Stromal cell of bone marrow (primary cell): ENCODE data around the gene TYRO3.

Source experiments
- DNase-seq: peaks from one replicate; pipeline ENCODE4 v3.0.0-alpha.2; 2012; ENCODE audit warnings: low read depth

TYRO3 gene

GRCh38 chr15:41558400-41559238 lies at the start of gene TYRO3:
Gene TYRO3, plus strand, starts transcription at chr15:41559212. Its CDS starts 46 bp downstream, at chr15:41559258.
- DNase-seq, result no peak

- no peak for DNase-seq
These were observed 48.3 kb upstream of the TYRO3 start for GRCh38 chr15:41510728-41511127.

DNA sequence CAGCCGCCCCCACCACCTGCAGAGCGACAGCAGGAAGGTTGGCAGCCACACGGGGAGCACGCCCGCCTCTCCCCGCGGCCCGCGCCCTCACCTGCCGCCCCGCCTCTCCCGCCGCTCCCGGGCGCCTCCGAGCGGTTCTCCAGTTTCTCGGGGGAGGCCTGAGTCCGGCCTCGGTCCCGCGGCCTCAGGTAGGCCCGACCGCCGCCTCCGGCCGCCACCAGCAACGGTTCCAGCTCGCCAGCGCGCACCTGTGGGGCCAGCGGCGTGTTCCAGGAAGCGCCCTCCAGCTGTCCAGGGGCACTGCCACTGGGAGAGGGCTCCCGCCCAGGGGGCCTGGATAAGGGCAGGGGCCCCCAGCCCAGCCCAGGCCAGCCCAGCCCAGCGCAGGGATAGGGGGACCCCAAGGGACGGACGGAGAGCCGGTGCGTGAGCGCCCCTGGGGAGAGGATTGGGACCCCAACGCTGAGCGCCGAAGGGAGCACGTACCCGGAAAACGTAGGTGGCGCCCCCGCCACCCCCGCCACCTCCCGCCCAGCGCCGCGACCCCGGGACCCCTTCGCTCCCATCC lies 47.6 kb upstream of the TYRO3 start:
- DNase-seq, result no peak

DNA sequence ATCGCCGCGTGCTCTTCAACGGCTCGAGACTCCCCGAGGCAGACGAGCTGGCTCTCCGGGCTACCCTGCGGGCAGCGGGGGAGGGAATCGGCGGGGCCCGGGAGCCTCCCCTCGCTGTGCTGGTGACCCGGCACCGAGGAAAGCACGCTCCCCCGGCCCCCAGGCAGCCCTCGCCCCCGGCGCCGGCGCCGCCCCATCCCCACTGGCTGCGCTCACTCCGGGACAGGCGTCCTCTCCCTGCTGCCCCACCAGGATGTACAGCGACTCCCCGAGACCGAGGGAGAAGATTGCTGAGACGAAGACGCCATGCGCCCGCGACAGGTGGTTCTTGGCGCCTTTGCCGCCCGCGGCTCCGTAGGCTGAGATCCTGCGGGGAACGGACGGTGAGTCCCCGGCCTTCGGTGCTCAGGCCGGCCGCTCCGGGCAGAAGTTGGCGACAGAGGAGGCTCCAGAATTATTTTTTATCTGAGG lies 47.1 kb upstream of the TYRO3 start:
- no peak for DNase-seq

- no peak for DNase-seq
These were observed 46.5 kb upstream of the TYRO3 start for GRCh38 chr15:41512512-41512939.

DNA sequence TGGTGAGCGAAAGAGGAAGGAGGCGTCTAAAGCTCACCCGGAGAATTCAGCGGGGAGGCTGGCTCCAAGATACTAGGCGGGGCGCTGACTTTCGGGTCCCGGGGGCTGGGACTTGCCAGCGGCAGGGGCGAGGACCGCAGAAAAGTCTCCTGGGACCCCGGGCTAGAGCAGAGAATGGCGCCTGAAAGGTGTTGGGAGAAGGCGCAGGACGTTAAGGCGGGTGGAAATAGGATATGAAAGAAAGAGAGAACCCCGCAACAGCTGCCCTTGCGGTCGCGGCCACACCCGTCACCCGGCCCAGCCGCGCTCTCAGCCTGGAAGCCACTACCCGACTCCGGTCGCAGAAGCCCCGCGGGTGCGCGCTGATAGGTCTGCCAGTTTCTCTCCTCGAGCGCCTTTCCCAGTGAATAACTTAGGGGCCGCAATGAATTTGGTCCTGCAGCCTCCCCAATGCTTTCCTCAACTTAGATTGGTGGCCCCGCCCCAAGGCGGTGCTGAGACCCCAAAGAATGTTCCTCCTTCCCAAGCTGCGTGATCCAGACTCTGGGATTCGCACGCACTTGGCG lies 46.0 kb upstream of the TYRO3 start:
- DNase-seq, result no peak

DNA sequence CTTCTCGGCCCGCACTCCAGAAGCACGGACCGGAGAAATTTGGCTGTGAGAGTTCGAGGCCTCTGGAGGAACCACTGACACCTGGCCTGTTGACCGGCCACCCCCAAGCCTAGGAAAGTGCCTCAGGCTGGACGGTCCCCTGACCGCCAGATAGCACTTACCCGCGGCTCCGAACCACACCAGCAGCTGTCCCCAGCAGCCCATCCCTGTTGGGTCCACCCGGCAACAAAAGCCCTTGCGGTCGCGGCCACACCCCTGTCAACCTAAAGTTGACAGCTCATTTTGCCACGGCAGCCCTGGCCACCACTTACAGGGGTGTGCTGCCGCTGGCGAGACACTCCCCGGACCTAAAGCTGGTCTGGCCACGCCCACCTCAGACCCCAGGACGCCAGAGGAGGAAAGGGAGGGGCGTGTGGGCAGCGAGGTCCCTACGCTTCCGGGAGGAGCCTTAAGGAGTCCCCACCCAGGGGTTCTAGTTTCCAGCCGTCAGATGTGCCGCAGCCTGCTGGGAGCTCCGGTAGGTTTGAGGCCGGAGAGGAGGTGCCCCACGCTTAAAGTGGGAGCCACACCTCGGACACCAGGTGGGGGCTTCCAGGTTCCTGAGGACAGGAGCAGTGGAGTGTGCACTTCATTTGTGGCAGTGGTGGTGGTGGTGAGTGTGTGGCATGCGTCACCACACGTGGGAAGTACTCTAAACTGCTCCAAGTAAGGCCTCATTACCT lies 45.3 kb upstream of the TYRO3 start, which contains the start of gene LTK:
Gene LTK (minus strand): TSS at position 322 of the 722 bp plus-strand sequence. CDS start 118 bp downstream, at position 204.
- DNase-seq, result no peak

- no peak for DNase-seq
These were observed 41.0 kb upstream of the TYRO3 start for GRCh38 chr15:41517895-41518449.

DNA sequence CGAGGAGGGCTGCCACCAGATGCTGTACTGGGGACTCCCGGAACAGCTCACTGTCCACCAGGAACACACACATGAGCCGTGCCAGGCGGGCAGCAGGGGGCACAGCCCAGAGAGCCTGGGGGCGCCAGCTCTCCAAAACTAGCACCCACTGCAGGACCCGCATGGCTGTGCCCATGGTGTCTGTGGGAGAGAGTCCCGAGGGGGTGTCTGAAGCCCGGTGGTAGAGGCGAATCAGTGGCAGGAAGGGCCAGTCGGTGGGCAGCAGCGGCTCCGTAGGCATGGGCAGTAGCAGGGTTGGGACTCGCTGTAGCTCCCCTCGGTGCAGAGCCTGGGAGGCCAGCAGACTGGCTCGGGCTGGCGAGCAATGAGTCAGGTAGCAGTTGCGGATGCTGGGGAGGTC lies 38.4 kb upstream of the TYRO3 start:
- no peak for DNase-seq

GRCh38 chr15:41521614-41522013 lies 37.4 kb upstream of the TYRO3 start:
- no peak for DNase-seq

GRCh38 chr15:41523097-41523496 lies 35.9 kb upstream of the TYRO3 start:
- no peak for DNase-seq

DNA sequence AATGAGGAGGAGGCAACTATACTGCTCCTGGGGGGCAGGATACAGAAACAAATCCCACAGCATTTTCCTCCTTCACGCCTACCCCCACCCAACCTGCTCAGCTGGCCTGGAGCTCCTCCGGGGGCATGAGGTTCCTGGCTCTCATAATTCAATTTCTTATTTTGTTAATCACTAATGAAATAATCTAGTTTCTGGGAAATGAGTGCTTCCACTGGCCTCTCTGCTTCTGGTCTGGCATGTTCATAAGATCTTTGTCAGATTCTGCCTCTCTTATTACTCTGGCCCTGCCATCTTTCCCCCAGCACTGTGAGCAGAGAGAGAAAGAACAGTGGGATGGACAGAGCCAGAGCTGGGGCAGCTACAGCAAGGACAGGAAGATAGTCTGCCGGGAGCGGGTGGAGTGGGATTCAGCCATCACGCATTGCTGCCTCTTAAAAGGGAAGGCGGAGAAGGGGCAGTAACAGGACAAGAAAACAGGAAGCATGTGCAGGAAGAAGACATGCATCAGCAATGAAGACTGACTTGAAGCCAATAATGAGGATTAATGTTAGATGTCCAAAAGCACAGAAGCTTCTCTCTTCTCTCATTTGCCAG lies 28.6 kb upstream of the TYRO3 start:
- no peak for DNase-seq

DNA sequence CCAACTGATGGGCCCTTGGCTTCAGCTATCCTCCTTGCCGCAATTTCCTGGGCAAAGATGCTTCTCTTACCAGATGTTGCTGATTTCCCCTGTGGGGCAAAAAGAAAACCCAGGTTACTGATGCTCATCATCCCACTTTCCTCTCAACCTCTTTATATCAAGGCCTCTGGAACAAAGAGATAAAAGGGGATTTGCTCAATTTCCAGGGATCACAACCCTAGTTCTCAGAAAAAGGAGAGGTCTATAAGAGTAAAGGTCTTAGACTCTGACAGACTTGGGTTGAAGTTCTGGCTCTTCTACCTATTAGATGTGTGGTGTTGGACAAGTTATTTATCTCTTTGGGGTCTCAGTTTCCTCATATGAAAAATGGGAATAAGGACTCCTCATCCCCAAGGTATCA lies 23.5 kb upstream of the TYRO3 start:
- DNase-seq, result no peak

- DNase-seq, result no peak
These were observed 22.1 kb upstream of the TYRO3 start for GRCh38 chr15:41536866-41537265.

- no peak for DNase-seq
These were observed 15.5 kb upstream of the TYRO3 start for GRCh38 chr15:41543521-41543870.

GRCh38 chr15:41544650-41545015 lies 14.4 kb upstream of the TYRO3 start:
- DNase-seq, result no peak

DNA sequence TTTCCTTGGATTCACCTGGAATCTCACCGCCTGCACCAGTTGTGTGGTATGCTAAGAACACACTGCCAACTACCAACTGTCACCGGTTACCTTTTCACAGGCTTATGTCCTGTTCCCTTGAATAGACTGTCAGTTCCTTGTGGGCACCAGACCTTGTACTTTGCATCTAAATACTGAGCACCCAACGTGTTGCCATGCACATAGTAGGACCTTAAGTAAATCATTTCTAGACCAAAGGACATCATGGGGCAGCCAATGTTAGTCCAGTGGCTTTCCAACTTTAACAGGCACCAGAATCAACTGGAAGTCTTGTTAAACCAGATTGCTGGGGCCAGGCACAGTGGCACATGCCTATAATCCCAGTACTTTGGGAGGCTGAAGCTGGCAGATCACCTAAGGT lies 13.8 kb upstream of the TYRO3 start:
- no peak for DNase-seq

DNA sequence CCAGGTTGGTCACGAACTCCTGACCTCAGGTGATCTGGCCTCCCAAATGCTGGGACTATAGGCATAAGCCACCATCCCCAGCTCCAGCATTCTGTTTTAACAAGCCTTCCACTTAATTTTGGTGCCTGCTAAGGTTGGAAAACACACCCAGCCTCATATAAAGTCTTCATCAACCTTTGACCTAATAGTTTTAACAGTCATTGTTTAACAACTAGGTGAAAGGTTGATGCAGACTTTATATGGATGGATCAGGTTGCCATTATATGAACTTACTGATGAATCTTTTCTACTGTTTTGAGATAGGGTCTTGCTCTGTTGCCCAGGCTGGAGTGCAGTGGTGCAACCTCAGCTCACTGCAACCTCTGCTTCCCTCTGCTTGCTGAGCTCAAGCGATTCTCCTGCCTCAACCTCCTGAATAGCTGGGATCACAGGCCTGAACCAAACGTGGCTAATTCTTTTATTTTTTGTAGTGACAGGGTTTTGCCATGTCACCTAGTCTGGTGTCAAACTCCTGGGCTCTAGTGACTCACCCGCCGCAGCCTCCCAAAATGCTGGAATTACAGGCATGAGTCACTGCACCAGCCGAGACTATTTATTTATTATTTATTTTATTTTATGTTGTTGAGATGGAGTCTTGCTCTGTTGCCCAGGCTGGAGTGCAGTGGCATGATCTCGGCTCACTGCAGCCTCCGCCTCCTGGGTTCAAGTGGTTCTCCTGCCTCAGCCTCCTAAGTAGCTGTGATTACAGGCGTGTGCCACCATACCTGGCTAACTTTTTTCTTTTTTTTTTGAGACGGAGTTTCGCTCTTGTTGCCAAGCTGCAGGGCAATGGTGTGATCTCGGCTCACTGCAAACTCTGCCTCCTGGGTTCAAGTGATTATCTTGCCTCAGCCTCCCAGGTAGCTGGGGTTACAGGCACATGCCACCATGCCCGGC lies 11.9 kb upstream of the TYRO3 start:
- DNase-seq, result no peak

- no peak for DNase-seq
These were observed 8.8 kb upstream of the TYRO3 start for GRCh38 chr15:41550066-41550775.

GRCh38 chr15:41553731-41554130 lies 5.3 kb upstream of the TYRO3 start:
- no peak for DNase-seq
